WI38 (cell line): Measurements from ENCODE around the gene ROS1.

Experiments used
- H3K4me3 ChIP-seq: 2 replicates; pipeline ENCODE4 v1.5.1; 2011; ENCODE audit warnings: low read depth, mild to moderate bottlenecking, control low read depth, low read length
- TF ChIP-seq, protein P1 (sequence below): IDR thresholded peaks from 2 replicates; pipeline ENCODE4 v1.5.1; 2012; ENCODE audit warnings: low read depth, mild to moderate bottlenecking, control low read depth, low read length

ROS1 gene

DNA sequence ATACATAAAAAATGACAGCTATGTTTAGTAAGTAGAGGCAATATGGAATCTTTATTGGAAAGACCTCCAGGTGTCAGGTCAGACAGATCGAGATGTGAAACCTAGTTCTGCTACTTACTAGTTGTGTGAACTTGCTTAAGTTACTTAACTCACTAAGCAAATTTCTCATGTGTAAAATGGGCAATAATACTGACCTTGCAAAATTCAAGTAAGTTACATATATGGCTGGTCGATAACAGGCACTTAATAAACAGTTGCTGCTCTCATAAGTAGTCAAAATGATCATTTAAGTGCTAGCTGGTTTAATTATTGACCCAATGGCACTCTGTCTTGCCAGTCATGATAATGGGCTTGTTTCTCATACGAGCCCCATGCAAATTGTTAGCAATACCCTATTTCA is 114.4 kb downstream of the ROS1 start:
- H3K4me3 ChIP-seq: no peak overlapping the region
- TF ChIP-seq, protein P1, sequence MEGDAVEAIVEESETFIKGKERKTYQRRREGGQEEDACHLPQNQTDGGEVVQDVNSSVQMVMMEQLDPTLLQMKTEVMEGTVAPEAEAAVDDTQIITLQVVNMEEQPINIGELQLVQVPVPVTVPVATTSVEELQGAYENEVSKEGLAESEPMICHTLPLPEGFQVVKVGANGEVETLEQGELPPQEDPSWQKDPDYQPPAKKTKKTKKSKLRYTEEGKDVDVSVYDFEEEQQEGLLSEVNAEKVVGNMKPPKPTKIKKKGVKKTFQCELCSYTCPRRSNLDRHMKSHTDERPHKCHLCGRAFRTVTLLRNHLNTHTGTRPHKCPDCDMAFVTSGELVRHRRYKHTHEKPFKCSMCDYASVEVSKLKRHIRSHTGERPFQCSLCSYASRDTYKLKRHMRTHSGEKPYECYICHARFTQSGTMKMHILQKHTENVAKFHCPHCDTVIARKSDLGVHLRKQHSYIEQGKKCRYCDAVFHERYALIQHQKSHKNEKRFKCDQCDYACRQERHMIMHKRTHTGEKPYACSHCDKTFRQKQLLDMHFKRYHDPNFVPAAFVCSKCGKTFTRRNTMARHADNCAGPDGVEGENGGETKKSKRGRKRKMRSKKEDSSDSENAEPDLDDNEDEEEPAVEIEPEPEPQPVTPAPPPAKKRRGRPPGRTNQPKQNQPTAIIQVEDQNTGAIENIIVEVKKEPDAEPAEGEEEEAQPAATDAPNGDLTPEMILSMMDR: no peak

DNA sequence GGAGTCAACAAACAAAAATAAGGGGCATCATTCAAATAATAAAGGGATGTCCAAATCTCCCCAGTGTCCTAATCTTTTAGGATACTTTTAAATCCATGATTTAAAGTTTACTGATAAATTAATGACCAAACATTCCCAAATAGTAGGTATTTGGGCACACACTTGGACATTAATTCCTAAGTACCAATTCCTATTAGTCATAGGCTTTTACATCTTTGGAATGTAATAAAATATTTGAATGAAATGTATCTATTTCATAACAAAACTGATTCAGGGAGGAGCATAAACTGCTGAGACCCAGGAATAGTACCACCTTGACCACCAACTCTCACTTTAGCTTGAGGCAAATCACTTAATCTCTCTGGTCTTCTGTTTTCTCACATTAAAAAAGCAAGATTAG is 116.1 kb downstream of the ROS1 start:
- H3K4me3 ChIP-seq: no peak overlapping the region
- TF ChIP-seq, protein P1: no peak

DNA sequence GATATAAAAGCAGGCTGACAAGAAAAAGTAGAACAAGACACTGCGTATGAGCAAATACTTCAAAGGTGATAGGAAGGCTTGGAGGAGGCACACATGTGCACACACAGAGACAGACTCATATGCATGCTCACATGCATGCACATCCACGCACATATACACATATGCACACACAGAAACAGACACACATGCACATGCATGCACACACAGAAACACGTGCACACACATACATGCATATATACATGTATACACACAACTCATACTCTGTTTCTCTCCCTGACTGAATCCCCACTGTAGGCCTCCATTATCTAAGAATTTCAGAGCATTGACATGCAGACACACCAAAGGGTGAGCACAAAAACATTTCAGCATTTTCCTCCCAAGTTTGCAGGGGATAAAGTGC is 116.7 kb downstream of the ROS1 start:
- TF ChIP-seq, protein P1: no peak
- no peak overlapping the region for H3K4me3 ChIP-seq

DNA sequence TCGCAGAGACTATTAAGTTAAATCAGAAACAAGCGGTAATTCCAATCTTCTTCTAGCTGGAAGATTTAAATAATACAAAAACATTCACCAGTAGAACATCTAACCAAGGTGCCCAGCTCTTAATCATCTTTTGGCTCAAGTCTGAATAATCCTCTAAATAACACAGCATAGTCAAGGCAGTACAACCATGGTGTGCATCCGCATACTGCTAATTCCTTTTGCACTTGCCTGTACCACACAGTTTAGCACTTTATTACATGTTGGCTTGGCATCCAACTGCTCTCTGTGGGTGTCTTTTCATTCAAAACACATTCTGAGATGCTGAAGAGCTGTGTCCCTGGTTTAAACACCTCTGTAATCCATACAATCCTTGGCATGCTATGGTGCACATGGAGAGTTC is 118.1 kb downstream of the ROS1 start:
- H3K4me3 ChIP-seq: no peak overlapping the region
- TF ChIP-seq, protein P1: no peak

DNA sequence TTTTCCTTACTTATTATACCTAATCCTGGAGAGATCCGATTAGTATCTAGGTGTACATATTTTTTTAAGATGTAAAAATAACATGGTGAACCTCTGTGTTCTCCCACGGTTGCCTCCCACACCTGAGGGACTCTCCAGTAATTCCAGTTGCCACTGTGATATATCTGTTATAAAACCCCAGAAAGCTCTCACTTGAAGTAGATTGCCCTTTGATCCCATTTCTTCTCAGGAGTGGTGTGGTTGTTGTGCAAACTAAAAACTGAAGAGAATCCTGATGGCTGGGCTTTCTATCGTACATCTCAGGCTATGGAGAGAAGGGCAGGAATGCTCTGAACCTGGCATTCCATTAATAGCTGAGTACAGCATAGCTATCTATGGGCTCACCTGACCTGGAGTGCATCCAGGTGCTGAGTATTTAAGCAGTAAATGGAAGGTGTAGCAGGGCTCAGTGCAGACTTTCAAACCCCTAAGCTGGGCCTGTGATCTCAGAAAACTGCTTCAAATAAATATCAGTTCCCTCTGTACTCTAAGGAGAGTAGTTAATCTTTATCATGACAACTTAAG is 119.4 kb downstream of the ROS1 start:
- no peak overlapping the region for H3K4me3 ChIP-seq
- TF ChIP-seq, protein P1: no peak

DNA sequence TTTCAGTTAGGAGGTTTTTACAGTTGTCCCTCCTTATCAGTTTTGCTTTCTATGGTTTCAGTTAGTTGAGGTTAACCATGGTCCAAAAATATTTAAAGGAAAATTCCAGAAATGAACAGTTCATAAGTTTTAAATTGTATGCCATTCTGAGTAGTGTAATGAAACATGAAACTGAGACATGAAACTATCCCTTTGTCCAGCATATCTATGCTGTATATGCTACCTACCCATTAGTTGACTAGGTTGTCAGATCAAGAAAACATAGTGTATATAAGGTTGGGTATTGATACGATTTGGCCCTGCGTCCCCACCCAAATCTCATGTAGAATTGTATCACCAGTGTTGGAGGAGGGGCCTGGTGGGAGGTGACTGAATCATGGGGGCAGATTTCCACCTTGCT is 121.3 kb downstream of the ROS1 start:
- H3K4me3 ChIP-seq: no peak overlapping the region
- TF ChIP-seq, protein P1: no peak

DNA sequence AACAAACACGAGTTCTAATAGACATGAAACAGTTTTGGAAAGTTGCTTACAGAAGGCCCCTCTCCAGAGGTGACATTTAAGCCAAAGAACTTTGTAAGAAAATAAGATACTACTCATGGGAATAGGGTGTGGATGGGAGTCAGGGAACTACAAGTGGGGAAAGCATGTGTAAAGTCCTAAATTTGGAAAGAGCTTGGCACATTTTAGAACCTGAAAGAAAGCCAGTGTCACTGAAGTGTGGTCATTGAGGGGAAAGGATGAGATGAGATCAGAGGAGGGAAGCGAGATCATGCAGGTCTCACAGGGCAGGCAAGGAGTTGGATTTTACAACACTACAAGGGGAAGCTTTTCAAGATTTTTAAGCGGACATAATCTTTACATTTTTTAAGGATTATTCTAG is 122.4 kb downstream of the ROS1 start:
- TF ChIP-seq, protein P1: no peak
- no peak overlapping the region for H3K4me3 ChIP-seq
